GM12878 (cell line): ENCODE measurements around the gene DNAJC16. TPM values are rescaled to one million over a fixed set of nuclear protein-coding genes. Genes with fewer than 3 reads are reported as not detected.

Source experiments
- ATAC-seq: fragments of 200-7000 bp; cut with Tn5 transposase; 3 replicates; pipeline ENCODE4 v1.9.1; 2020; ENCODE audit warnings: mild to moderate bottlenecking, moderate library complexity
- BruUV-seq: library from RNA; stranded (reverse); fragments of 400-500 nt; replicated peaks from 2 replicates; lab custom pipeline; 2021; lab: Mats Ljungman, UMichigan
- CTCF ChIA-PET: fragments of 300-600 bp; sonication (Branson Sonifier 250); formaldehyde crosslinking; extraction: SDS; loops from one replicate; lab custom pipeline; 2021; ENCODE audit warnings: inconsistent platforms; lab: Yijun Ruan, JAX
- POLR2A ChIA-PET: fragments of 350-600 bp; formaldehyde crosslinking; extraction: SDS; loops from one replicate; lab custom pipeline; 2021; ENCODE audit warnings: inconsistent platforms; lab: Charles Lee
- RAD21 ChIA-PET: fragments of 300-600 bp; sonication (Branson Sonifier 250); formaldehyde crosslinking; loops from one replicate; lab custom pipeline; 2023; ENCODE audit warnings: antibody characterized with exemption; ENCODE audit not compliant: unreplicated experiment; lab: Charles Lee
- SMC1A ChIA-PET: fragments of 300-600 bp; sonication (Branson Sonifier 250); formaldehyde crosslinking; loops from one replicate; lab custom pipeline; 2023; ENCODE audit not compliant: unreplicated experiment, uncharacterized antibody; lab: Charles Lee
- DNase-seq: peaks from one replicate; pipeline ENCODE4 v3.0.0-alpha.2; 2011; ENCODE audit warnings: low read depth, low spot score
- FAIRE-seq: peaks from 3 replicates; lab custom pipeline; 2011; peaks lifted over from hg19 to GRCh38; lab: Jason Lieb, UNC
- H2AFZ ChIP-seq: 2 replicates; pipeline ENCODE4 v1.6.0; 2011; ENCODE audit warnings: low read depth, low read length, control low read depth; ENCODE audit not compliant: control insufficient read depth
- H3K27ac ChIP-seq: 2 replicates; pipeline ENCODE4 v1.5.1; 2011; ENCODE audit warnings: control low read depth; ENCODE audit not compliant: control insufficient read depth, insufficient read depth
- H3K27me3 ChIP-seq, 2 experiments: replicated peaks in 1 of 2; 2 replicates each; pipeline versions ENCODE4 v1.6.0 to v1.6.1; 2011; ENCODE audit warnings: low read length in 1 of 2; ENCODE audit not compliant: control insufficient read depth in 2 of 2, insufficient read depth in 2 of 2
- H3K36me3 ChIP-seq, 2 experiments: 2 replicates each; pipeline ENCODE4 v1.5.1; 2011; ENCODE audit warnings: low read length in 1 of 2; ENCODE audit not compliant: control insufficient read depth in 2 of 2, insufficient read depth in 2 of 2
- H3K4me1 ChIP-seq: 2 replicates; pipeline ENCODE4 v1.6.1; 2011; ENCODE audit warnings: mild to moderate bottlenecking, low read length, moderate library complexity, mixed read lengths; ENCODE audit not compliant: control insufficient read depth, insufficient read depth
- H3K4me2 ChIP-seq: 2 replicates; pipeline ENCODE4 v1.6.0; 2011; ENCODE audit warnings: control low read depth; ENCODE audit not compliant: control insufficient read depth, insufficient read depth
- H3K4me3 ChIP-seq: fragments of 200-600 bp; sonication (generic); 2 replicates; pipeline ENCODE4 v1.5.1; 2016
- H3K79me2 ChIP-seq: 2 replicates; pipeline ENCODE4 v1.6.0; 2011; ENCODE audit warnings: low read length; ENCODE audit not compliant: control insufficient read depth, insufficient read depth
- H3K9ac ChIP-seq: 2 replicates; pipeline ENCODE4 v1.8.0; 2011; ENCODE audit warnings: low read length, control low read depth, mixed read lengths; ENCODE audit not compliant: control insufficient read depth, insufficient read depth
- H3K9me3 ChIP-seq: replicated peaks from 3 replicates; pipeline ENCODE4 v1.5.1; 2011; ENCODE audit warnings: mild to moderate bottlenecking, low read length; ENCODE audit not compliant: control insufficient read depth, insufficient read depth
- H4K20me1 ChIP-seq: 2 replicates; pipeline ENCODE4 v1.6.0; 2011; ENCODE audit not compliant: control insufficient read depth, insufficient read depth
- E2F4 ChIP-seq: IDR thresholded peaks from 2 replicates; pipeline ENCODE4 v1.6.1; 2012; ENCODE audit warnings: low read depth, low read length, improper control_type of control experiment
- ETV6 ChIP-seq, 2 experiments: fragments of 450-650 bp in 1 of 2; IDR thresholded peaks in 1 of 2; conservative IDR thresholded peaks in 1 of 2; 2 replicates each; pipeline ENCODE4 v1.6.1; 2014; ENCODE audit warnings: antibody characterized with exemption in 1 of 2, borderline replicate concordance in 1 of 2, low read depth in 1 of 2, mild to moderate bottlenecking in 1 of 2, moderate library complexity in 1 of 2
- EZH2 ChIP-seq: IDR thresholded peaks from 2 replicates; pipeline ENCODE4 v1.6.1; 2012; ENCODE audit warnings: low read depth, mild to moderate bottlenecking, control low read depth, inconsistent platforms, low read length, borderline replicate concordance; ENCODE audit not compliant: control insufficient read depth
- FOXK2 ChIP-seq: fragments of 450-650 bp; IDR thresholded peaks from 2 replicates; pipeline ENCODE4 v1.6.1; 2017; ENCODE audit warnings: mild to moderate bottlenecking, moderate library complexity
- PAX8 ChIP-seq: fragments of 450-650 bp; IDR thresholded peaks from 2 replicates; pipeline ENCODE4 v1.6.1; 2017; ENCODE audit warnings: mild to moderate bottlenecking, moderate library complexity
- SUZ12 ChIP-seq: fragments of 200-600 bp; sonication (generic); IDR thresholded peaks from one replicate; pipeline ENCODE4 v1.6.1; 2018; ENCODE audit warnings: antibody characterized with exemption, mild to moderate bottlenecking; ENCODE audit not compliant: unreplicated experiment
- TCF3 ChIP-seq: IDR thresholded peaks from 2 replicates; pipeline ENCODE4 v1.6.1; 2012; ENCODE audit warnings: low read depth, mild to moderate bottlenecking, low read length, borderline replicate concordance; ENCODE audit not compliant: insufficient read depth
- USF1 ChIP-seq: IDR thresholded peaks from 2 replicates; pipeline ENCODE4 v1.6.1; 2011; ENCODE audit warnings: borderline replicate concordance, low read depth, mild to moderate bottlenecking, moderate library complexity, mixed read lengths, low read length; ENCODE audit not compliant: insufficient read depth; ENCODE audit errors: extremely low read length
- ZNF274 ChIP-seq: IDR thresholded peaks from one replicate; pipeline ENCODE4 v1.8.0; 2011; ENCODE audit not compliant: insufficient read length, insufficient read depth
- ZNF592 ChIP-seq: fragments of 450-650 bp; IDR thresholded peaks from 2 replicates; pipeline ENCODE4 v1.6.1; 2017; ENCODE audit warnings: mild to moderate bottlenecking, moderate library complexity
- WGBS: methylation state at CpG from one replicate; pipeline ENCODE4 v1.1.6; 2016; ENCODE audit warnings: low lambda C conversion rate; ENCODE audit not compliant: insufficient replicate concordance, insufficient coverage; ENCODE audit errors: missing lambda C conversion rate; 5-methylcytosine and 5-hydroxymethylcytosine counted together
- in situ Hi-C: fragments of 300-500 bp; cut with MboI; formaldehyde crosslinking; loops from 9 replicates; pipeline ENCODE4 v1.14.3; 2018; ENCODE audit warnings: mixed read lengths
- intact Hi-C: fragments of 100-400 bp; cut with micrococcal nuclease; formaldehyde crosslinking; loops from one replicate; pipeline ENCODE4 v1.14.2; 2022; ENCODE audit not compliant: unreplicated experiment
- polyA plus RNA-seq, 11 experiments: library from polyadenylated mRNA; depleted of rRNA in 4 of 11; unstranded in 6 of 11; stranded (reverse) in 5 of 11; fragments of >200 nt; fragmentation: Nextera tagmentation in 4 of 11; fragmentation: Illumina TruSeq in 1 of 11; extraction: Ambion mirVana in 4 of 11; extraction: Trizol in 1 of 11; gene quantifications; 1 replicate in 1 of 11; 2 replicates in 10 of 11; pipeline versions ENCODE4 v1.2.1 to v1.2.3, GENCODE V29; 2011 to 2016; ENCODE audit warnings: inconsistent platforms in 2 of 11, missing spikeins in 2 of 11, low read depth in 1 of 11
- total RNA-seq, 4 experiments: library from RNA; depleted of rRNA in 3 of 4; stranded (reverse); fragments of >200 nt in 3 of 4; fragmentation: Illumina TruSeq in 1 of 4; extraction: Trizol in 1 of 4; gene quantifications; 2 replicates each; pipeline versions ENCODE4 v1.2.1 to v1.2.3, GENCODE V29; 2013 to 2021

Gene DNAJC16
- total and polyA plus RNA-seq, 10 of the 15 experiments (the other 5 are each of a cell fraction or from before 2014, with no cell fraction given): 2.4 to 12.7 (median 7.8) TPM

- Histone ChIP-seq H4K20me1 (no peaks in the 10 kb centered on the region), H3K4me3 (no peak overlapping the region), H3K9me3 (no peaks in the 10 kb centered on the region), H3K4me2 (no peak overlapping the region), H3K4me1 (no peaks in the 10 kb centered on the region), H2AFZ (no peak overlapping the region), H3K79me2 (no peaks in the 10 kb centered on the region), H3K27ac (no peak overlapping the region), H3K9ac (no peak overlapping the region), H3K36me3 (peaks cover 0 to 25% of the 10 kb centered on the region in 2 experiments; a peak in 3 of 4 replicates), H3K27me3 (no peaks in the 10 kb centered on the region)
- ChIA-PET SMC1A (interaction anchor here (0.6 to 1.1 kb wide), 2 partner anchors 14 to 177 kb away, joined by 3 to 5 read pairs; no protein-coding TSS in a partner anchor), CTCF (no interaction called here), POLR2A (no interaction called here), RAD21 (no interaction called here)
- no peak for ATAC-seq
- no TSS peak for BruUV-seq
- in situ Hi-C loops: no loop called here
- no peak for TF ChIP-seq ETV6 (conservative IDR thresholded peaks at IDR 0.05 in 1 of 2, IDR thresholded peaks at IDR 0.05 in 1 of 2; ENCODE audit: borderline replicate concordance in 1 of 2, low read depth in 1 of 2)
- no peak for TF ChIP-seq EZH2
- TF ChIP-seq FOXK2: no peak
- TF ChIP-seq USF1: no peak
- TF ChIP-seq ZNF274: no peak
- no peak for TF ChIP-seq SUZ12
- TF ChIP-seq TCF3: no peak
- no peak for TF ChIP-seq ZNF592
- no peak for TF ChIP-seq PAX8
- no peak for TF ChIP-seq E2F4
- no peak for DNase-seq
- FAIRE-seq: no peak
- intact Hi-C loops: no loop called here
- WGBS: 90% methylated on average over 8 of the region's 8 CpGs
Observed at GRCh38 chr1:15540186-15540585, 13.5 kb downstream of the DNAJC16 start.
